Natural killer cell (primary cell): ENCODE measurements around the gene MDGA2. TPM values are rescaled to one million over a fixed set of nuclear protein-coding genes. Genes with fewer than 3 reads are reported as not detected.

ENCODE experiments used
- ATAC-seq, 3 donors: fragments of 150-1000 bp in 2 of 3; fragments of 200-7000 bp in 1 of 3; cut with Tn5 transposase; 1 replicate in 1 of 3; 2 replicates in 2 of 3; pipeline ENCODE4 v1.10.0; 2021; ENCODE audit warnings: mild to moderate bottlenecking in 2 of 3, moderate library complexity in 2 of 3
- DNase-seq, 2 donors: peaks; one replicate each; pipeline versions ENCODE4 v3.0.0 to v3.0.0-alpha.2; 2013 to 2021; ENCODE audit warnings: mixed read lengths in 1 of 2
- H3K27ac ChIP-seq: one replicate; pipeline ENCODE4 v1.5.1; 2013; ENCODE audit warnings: mild to moderate bottlenecking, low read length
- H3K27me3 ChIP-seq: one replicate; pipeline ENCODE4 v1.6.1; 2013; ENCODE audit warnings: low read length; ENCODE audit not compliant: control insufficient read depth, insufficient read depth
- H3K36me3 ChIP-seq: one replicate; pipeline ENCODE4 v1.6.1; 2013; ENCODE audit warnings: low read length; ENCODE audit not compliant: control insufficient read depth, insufficient read depth
- H3K4me1 ChIP-seq: one replicate; pipeline ENCODE4 v1.6.1; 2013; ENCODE audit warnings: low read length; ENCODE audit not compliant: control insufficient read depth, insufficient read depth
- H3K4me3 ChIP-seq: one replicate; pipeline ENCODE4 v1.5.1; 2013; ENCODE audit warnings: low read length
- H3K9me3 ChIP-seq: one replicate; pipeline ENCODE4 v1.6.1; 2013; ENCODE audit warnings: low read length; ENCODE audit not compliant: control insufficient read depth, insufficient read depth
- H3K27ac Mint-ChIP-seq, 2 donors: one replicate each; pipeline ENCODE4 v1.8.0; 2022; ENCODE audit warnings: mild to moderate bottlenecking in 2 of 2, mixed read lengths in 2 of 2, moderate library complexity in 1 of 2
- H3K27me3 Mint-ChIP-seq, 2 donors: one replicate each; pipeline ENCODE4 v1.8.0; 2022; ENCODE audit warnings: low read depth in 2 of 2, mixed read lengths in 2 of 2
- H3K36me3 Mint-ChIP-seq: one replicate; pipeline ENCODE4 v1.8.0; 2022; ENCODE audit warnings: mixed read lengths
- H3K4me1 Mint-ChIP-seq, 2 donors: one replicate each; pipeline ENCODE4 v1.8.0; 2022; ENCODE audit warnings: mixed read lengths in 2 of 2
- H3K4me3 Mint-ChIP-seq: one replicate; pipeline ENCODE4 v1.8.0; 2022; ENCODE audit warnings: mild to moderate bottlenecking, moderate library complexity, mixed read lengths
- H3K9me3 Mint-ChIP-seq, 2 donors: one replicate each; pipeline ENCODE4 v1.8.0; 2022; ENCODE audit warnings: mixed read lengths in 2 of 2
- WGBS: methylation state at CpG from one replicate; pipeline ENCODE4 v1.1.7; 2013; ENCODE audit warnings: missing lambda C conversion rate; ENCODE audit not compliant: insufficient coverage; 5-methylcytosine and 5-hydroxymethylcytosine counted together
- intact Hi-C: fragments of 100-400 bp; cut with micrococcal nuclease; formaldehyde crosslinking; loops from one replicate; pipeline ENCODE4 v1.14.2; 2022
- total RNA-seq, 4 donors: library from RNA; stranded (reverse); fragments of 120-200 nt in 1 of 4; gene quantifications; one replicate each; pipeline versions ENCODE4 v1.2.3 to v1.2.4, GENCODE V29; 2013 to 2022
- TF ChIP-seq, protein P1 (sequence below): fragments of 200-600 bp; IDR thresholded peaks from one replicate; pipeline ENCODE4 v1.8.0; 2022; ENCODE audit warnings: antibody characterized with exemption

Gene MDGA2
- total RNA-seq, 3 donors from 2014 or later (not counting 1 experiment from before 2014, with no cell fraction given) = not detected

DNA sequence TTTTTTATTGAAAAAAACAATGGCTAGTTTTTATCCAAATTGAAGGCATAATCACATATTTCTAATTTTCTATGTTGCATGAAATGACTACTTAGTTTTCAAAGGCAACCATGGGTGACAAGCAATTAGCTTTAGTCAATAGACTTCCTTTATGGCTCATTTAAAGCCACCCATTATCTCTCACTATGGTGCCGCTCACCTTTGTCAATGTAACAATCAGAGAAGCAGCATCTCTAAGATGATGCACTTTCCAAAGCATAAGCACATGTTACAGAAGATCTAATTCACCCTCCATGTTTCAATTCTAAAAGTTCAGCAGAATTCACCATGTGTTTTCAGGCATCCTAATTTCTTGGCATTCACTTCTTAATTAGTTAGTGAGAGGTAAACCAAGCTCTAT lies 857.3 kb downstream of the MDGA2 start:
- Mint-ChIP-seq H3K36me3 (peaks cover 7% of the 10 kb centered on the region), H3K27me3 (no peaks in the 10 kb centered on the region), H3K27ac (no peak overlapping the region), H3K4me3 (no peak overlapping the region), H3K9me3 (peaks cover 9 to 21% of the 10 kb centered on the region in 2 donors), H3K4me1 (no peaks in the 10 kb centered on the region)
- intact Hi-C loops = no loop called here
- Histone ChIP-seq H3K27ac (no peak overlapping the region), H3K4me1 (no peaks in the 10 kb centered on the region), H3K36me3 (no peaks in the 10 kb centered on the region), H3K9me3 (no peaks in the 10 kb centered on the region), H3K27me3 (no peaks in the 10 kb centered on the region), H3K4me3 (no peak overlapping the region)
- no peak for ATAC-seq
- TF ChIP-seq, protein P1, sequence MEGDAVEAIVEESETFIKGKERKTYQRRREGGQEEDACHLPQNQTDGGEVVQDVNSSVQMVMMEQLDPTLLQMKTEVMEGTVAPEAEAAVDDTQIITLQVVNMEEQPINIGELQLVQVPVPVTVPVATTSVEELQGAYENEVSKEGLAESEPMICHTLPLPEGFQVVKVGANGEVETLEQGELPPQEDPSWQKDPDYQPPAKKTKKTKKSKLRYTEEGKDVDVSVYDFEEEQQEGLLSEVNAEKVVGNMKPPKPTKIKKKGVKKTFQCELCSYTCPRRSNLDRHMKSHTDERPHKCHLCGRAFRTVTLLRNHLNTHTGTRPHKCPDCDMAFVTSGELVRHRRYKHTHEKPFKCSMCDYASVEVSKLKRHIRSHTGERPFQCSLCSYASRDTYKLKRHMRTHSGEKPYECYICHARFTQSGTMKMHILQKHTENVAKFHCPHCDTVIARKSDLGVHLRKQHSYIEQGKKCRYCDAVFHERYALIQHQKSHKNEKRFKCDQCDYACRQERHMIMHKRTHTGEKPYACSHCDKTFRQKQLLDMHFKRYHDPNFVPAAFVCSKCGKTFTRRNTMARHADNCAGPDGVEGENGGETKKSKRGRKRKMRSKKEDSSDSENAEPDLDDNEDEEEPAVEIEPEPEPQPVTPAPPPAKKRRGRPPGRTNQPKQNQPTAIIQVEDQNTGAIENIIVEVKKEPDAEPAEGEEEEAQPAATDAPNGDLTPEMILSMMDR = no peak
- DNase-seq = no peak
- 87% methylated on average over 1 of the region's 1 CpG for WGBS

DNA sequence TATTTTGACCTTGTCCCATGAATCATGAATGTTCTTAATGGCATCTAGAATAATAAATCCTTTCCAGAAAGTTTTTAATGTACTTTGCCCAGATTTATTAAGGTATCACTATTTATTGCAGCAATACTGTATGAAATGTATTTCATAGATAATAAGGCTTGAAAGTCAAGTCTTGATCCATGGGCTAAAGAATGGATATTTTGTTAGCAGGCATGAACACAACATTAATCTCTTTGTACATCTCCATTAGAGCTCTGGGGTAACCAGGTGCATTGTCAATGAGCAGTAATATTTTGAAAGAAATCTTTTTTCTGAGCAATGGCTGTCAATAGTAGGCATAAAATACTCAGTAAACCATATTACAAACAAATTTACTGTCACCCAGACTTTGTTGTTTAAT lies 882.3 kb downstream of the MDGA2 start:
- no peaks in the 10 kb centered on the region for H3K27me3 ChIP-seq
- no peaks in the 10 kb centered on the region for H3K36me3 ChIP-seq
- H3K4me1 ChIP-seq = no peaks in the 10 kb centered on the region
- Mint-ChIP-seq H3K36me3 (peaks cover 13% of the 10 kb centered on the region), H3K4me1 (no peaks in the 10 kb centered on the region), H3K27ac (no peak overlapping the region), H3K4me3 (no peak overlapping the region), H3K9me3 (peaks cover 15 to 23% of the 10 kb centered on the region in 2 donors), H3K27me3 (no peaks in the 10 kb centered on the region)
- no peak overlapping the region for H3K4me3 ChIP-seq
- ATAC-seq (no peak), DNase-seq (no peak)
- no peaks in the 10 kb centered on the region for H3K9me3 ChIP-seq
- H3K27ac ChIP-seq = no peak overlapping the region
- intact Hi-C loops = no loop called here
- TF ChIP-seq, protein P1 = no peak
